ENCODE measurements around the gene ZNF592.

Gene ZNF592

DNA sequence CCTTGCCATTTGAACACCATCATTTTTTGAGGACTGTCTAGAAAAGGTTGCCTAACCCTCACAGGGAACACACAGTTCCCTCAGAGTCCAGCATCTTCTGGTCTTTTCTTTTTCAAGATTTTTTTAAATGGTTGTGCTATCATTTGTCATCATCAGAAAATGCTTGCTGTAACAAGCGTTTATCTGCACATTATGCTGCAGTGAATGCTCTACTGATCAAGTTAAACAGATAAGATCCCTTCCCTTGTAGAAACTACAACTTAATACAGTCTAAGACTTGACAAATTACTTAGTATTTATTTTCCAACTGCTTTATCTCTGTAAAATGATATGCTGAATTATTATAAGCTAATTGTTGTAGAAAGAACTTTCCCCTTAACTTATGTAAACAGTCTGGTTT, 56.8 kb downstream of the ZNF592 start:
- no peak for DNase-seq (ENCODE audit: low read depth in 3 of 3)

GRCh38 chr15:84807228-84807627, 58.8 kb downstream of the ZNF592 start:
- DNase-seq (ENCODE audit: low read depth in 3 of 3): no peak

DNA sequence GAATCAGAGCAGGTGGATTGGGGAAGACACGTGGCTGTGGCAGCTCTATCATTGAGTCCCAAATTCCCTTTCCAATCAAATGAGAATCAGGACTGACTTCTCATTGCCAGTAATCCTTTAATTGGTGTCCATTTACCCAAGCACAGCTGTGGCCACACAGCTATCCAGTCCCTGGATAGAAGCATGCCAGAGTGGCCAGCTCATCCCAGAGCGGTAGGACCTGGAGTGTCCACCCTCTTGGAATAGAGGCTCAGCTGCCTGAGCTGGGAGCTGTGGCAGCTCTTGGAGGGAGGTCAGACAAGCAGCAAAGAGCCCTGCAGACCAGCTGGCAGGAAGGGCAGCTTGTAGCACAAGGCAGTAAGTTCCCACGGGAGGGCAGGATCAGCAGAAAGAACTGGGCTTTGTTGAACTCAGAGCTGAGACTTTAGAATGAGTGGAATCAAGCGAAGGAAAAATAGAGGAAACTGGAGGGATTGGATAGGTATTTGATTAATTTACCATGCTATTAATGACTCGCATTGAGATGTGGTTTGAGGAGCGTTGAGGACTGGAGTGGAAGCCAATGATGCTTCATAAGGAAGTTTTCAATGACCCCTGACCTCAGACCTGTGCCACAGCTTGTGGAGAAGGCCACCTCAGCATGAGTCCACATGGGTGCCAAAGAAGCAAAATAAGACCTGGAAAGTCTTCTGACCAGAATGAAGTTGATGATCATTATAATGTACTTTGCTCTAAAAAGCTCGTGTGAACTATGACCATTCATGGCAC, 61.9 kb downstream of the ZNF592 start:
- DNase-seq (ENCODE audit: low read depth in 3 of 3): no peak

DNA sequence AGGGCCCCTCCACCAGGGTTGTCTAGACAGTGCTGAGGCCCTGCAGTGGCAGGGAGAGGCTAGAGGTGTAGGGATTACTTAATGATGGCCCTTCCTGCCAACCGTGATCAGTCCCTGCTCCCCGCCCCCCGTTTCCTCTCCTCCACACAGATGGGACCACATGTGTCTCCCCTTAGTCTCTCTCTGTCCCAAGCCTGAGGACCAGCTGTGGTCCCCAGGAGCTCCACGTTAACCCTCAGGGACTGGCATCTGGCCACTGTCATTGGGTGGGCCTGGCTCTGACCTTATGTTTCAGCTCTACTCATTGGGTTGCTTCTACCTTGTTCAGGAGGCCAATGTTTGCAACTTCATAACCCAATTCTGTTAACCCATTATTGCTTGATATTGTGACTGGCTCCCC, 62.8 kb downstream of the ZNF592 start:
- no peak for DNase-seq (ENCODE audit: low read depth in 3 of 3)

- DNase-seq (ENCODE audit: low read depth in 3 of 3): no peak
These were observed 63.4 kb downstream of the ZNF592 start for GRCh38 chr15:84811828-84812227.

DNA sequence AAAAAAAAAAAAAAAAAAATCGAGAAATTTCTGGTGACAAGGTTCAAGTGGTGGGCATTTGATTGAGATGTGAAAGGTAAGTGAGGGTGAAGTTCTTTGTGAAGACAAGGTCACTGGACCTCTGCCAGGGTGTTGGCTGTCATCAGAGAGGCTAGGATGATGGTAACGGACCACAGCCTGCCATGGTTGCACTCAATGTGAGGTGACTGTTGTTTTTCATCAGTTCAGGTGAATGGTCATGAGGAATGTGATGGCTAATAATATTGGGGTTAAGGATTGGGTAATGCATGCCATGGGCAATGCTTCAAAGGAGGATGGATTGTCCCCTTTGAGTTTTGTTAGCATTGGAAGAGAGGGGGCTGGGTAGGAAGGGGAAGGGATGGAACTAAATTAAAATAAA, 64.5 kb downstream of the ZNF592 start:
- DNase-seq (ENCODE audit: low read depth in 3 of 3): no peak

- no peak for DNase-seq (ENCODE audit: low read depth in 3 of 3)
These were observed 65.0 kb downstream of the ZNF592 start for GRCh38 chr15:84813435-84813834.

DNA sequence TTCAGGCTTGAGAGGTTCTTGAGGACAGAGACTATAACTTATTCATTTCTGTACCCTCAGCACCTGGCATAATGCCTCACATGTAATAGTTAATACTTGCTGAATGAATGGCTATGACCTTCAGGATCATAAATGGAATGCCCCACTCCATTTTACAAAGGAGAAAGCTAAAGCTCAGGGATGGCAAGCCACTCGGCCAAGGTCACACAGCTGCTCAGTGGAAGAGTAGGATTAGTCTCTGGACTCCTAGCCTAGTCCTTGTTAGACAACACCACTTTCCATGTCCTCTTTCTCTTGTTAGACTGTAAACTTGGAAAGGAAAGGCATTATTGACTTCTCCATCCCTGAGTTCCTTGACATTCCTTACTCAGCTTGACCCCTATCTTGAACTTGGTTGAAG, 65.5 kb downstream of the ZNF592 start:
- DNase-seq (ENCODE audit: low read depth in 3 of 3): no peak

DNA sequence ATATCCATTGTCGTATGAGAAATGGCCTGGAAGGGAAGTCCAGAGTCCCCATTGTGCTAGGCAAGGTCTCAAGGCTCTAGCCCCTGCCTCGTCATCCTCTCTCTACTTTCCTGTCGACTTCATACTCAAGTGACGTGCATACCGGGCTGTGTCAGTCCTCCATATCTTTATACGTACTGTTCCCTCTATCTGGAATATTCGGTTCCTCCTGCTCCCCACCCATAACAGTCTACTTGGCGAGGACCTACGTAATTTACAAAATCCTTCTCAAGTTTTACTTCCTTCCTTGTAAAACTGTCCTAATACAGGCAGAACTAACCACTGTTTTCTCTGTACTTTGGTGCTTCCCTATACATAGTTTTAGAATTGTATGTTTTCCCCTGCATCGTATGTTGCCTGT, 66.5 kb downstream of the ZNF592 start:
- no peak for DNase-seq (ENCODE audit: low read depth in 3 of 3)

DNA sequence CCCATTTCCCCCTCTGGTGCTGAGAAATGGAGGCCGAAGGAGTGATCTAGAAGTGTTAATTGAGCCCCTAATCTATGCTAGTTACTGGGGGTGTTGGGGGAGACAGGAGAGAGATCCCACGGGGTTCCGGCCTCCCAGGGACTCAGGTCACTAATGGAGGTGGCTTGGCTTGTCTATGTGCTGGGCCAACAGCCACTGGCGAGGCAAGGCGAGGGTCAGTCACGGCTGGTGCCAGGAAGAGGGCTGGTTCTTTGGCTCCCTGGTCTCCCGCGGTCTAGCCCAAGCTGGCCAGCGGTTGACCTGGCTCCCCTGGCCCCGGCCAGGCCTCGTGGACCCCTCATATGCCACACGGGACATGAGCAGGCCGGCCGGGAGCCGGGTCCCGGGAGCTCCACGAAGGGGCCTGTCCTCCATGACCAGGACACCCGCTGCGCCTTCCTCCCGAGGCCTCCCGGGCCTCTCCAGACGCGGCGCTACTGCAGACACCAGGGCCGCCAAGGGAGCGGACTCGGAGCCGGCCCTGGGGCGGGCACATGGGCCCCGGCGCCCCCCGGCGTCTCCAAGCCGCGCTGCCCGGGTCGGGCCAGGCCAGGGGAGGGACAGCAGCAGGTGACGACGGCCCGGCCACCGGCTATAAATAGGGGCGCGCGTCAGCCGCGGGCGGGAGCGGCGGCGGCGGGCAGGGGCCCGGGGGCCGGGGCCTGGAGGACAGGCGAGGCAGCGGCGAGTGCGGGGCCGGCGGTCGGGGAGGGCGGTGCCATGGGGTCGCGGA, 68.5 kb downstream of the ZNF592 start, which contains the start of gene ALPK3:
Gene ALPK3 (plus strand): TSS at position 663 of the 772 bp plus-strand sequence. CDS start 97 bp downstream, at position 760.
- DNase-seq (ENCODE audit: low read depth in 3 of 3): no peak

DNA sequence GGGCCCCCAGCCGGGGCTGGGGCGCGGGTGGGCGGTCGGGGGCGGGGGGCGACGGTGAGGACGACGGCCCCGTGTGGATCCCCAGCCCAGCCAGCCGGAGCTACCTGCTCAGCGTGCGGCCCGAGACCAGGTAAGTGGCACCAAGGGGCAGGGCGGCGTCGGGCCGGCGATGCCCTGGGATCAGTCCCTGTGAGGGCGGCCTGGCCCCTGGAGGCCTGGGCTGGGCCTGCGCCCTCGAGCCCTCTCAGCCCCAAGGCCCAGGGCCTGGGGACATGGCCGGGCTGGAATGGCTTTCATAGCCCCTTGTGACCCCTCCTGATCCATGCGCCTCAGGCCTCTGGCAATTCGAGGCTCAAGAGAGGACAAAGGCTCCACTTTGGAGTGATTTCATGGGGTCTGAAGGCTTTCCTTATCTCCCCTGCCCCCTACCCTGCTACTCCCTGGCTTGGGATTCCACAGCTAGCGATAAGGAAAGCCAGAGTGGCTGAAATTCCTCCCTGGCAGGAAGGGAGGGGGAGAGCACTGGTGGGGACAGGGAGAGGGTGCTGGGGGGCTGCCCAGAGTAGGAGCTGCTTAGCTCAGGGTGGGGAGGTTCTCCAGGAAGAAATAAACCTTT, 69.2 kb downstream of the ZNF592 start:
- no peak for DNase-seq (ENCODE audit: low read depth in 3 of 3)

DNA sequence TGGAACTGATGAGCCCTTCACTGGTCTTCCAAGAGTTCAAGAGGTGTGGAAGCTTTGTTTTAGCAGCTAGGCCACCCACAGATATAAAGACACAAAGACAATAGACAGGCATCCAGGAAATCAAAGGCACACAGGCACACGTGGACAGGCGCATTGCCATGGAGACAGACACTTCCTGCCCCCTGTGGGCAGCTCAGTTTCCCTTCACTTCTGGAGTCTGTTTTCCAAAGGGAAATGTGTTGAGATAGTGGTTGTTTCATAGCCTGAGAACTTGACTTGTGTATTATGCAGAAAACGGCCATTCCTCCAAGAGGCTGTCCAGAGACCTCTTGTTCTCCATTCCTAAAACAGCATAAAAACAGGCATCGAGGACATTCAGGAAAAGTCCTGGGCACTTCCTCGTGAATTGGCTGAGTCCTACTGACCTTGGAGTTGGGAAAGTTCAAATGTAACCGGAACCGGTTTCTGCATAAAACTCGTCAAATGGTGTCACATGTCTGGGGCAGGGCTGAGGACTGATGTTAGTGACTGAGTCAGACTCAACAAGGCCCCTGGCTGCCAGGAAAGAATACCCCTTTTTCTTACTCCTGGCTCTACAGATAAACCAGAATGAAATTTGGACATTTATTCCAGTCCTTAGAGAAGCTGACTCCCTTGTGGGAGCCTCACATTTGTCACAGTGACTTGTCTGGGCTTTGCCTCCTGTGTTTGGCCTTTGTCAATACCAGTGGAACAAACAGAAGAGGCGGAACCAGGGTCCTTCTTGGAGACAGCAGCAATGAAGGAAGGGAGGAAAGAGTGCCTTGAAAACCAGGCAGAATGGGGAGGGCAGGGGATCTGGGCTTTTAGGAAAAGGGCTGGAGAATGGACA, 70.1 kb downstream of the ZNF592 start:
- DNase-seq (ENCODE audit: low read depth in 3 of 3): no peak

- no peak for DNase-seq (ENCODE audit: low read depth in 3 of 3)
These were observed 70.9 kb downstream of the ZNF592 start for GRCh38 chr15:84819291-84819768.

DNA sequence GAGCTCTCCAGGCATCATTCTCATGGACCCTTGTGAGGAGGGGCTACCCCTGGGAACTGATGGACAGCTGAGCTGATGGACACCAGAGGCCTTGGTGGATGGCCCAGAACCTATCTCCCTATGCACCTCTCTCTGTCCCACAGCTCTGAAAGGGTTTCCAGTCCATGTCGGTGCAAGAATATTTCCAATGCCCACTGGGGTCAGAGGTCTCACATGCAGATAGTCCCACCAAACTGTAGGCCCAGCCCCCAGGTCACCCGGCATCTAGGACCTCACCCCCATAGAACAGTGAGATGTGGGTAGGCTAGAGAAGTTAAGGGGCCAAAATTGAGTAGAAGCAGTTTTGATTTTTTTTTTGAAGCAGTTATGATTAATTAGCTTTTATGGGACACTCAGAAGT, 71.4 kb downstream of the ZNF592 start:
- no peak for DNase-seq (ENCODE audit: low read depth in 3 of 3)

GRCh38 chr15:84821501-84822021, 73.2 kb downstream of the ZNF592 start:
- DNase-seq (ENCODE audit: low read depth in 3 of 3): no peak

- no peak for DNase-seq (ENCODE audit: low read depth in 3 of 3)
These were observed 74.4 kb downstream of the ZNF592 start for GRCh38 chr15:84822653-84823281.

- no peak for DNase-seq (ENCODE audit: low read depth in 3 of 3)
These were observed 75.0 kb downstream of the ZNF592 start for GRCh38 chr15:84823282-84823878.

DNA sequence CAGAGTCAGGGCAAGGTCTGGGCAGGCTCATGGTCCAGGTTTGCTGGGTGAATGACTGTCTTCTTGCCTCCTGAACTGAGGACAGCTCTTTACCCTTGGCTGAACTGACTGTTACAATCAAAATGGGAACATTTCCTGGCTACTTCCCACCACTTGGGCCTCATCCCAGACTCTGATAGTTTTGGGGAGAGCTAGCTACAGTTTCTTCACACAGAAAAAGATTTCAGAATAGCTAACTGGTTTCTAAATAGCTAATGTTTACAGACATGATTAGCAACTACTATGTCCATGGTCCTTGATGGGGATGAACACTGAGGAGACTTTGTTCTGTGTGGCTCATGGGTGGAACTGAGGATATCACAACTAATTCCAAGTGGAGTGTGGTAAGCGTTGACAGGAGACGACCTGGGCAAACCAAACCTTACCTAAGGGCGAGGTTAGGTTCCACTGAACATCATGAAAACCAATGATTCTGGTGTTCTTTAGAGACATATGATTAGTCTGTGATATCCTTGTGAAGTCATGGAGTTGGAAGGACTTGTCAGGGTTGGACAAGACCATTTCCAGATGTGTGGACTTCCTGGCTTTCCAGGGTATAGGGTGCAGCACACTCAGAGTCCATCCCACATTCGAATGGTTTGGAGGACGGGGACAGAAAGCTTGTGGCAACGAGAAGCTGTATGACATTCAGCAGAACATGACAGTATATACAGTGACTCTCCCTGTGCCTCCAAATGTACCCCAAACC, 76.0 kb downstream of the ZNF592 start:
- DNase-seq (ENCODE audit: low read depth in 3 of 3): no peak

GRCh38 chr15:84826369-84826823, 78.0 kb downstream of the ZNF592 start:
- DNase-seq (ENCODE audit: low read depth in 3 of 3): no peak

GRCh38 chr15:84827246-84827645, 78.9 kb downstream of the ZNF592 start:
- no peak for DNase-seq (ENCODE audit: low read depth in 3 of 3)
